Right atrium auricular region (tissue), 2 donors: Measurements from ENCODE around the gene ENO3. TPM values are rescaled to one million over a fixed set of nuclear protein-coding genes. Genes with fewer than 3 reads are reported as not detected.
A peak's percentile ranks its signal among the peaks of the same experiment; 100 is the strongest.

Experiments used
- DNase-seq: peaks from one replicate; pipeline ENCODE4 v3.0.0-alpha.2; 2019; ENCODE audit warnings: low spot score
- H3K27ac ChIP-seq, 2 donors: fragments of 200-600 bp; sonication (generic); 1 replicate in 1 of 2; 2 replicates in 1 of 2; pipeline ENCODE4 v1.5.1; 2016 to 2019
- H3K27me3 ChIP-seq, 2 donors: fragments of 200-600 bp; sonication (generic); one replicate each; pipeline versions ENCODE4 v1.5.1 to v1.6.0; 2017 to 2019
- H3K36me3 ChIP-seq: fragments of 200-600 bp; sonication (generic); one replicate; pipeline ENCODE4 v1.5.1; 2016
- H3K4me1 ChIP-seq, 2 donors: fragments of 200-600 bp; sonication (generic); one replicate each; pipeline versions ENCODE4 v1.5.1 to v1.6.0; 2017 to 2019
- H3K4me3 ChIP-seq, 2 donors: fragments of 200-600 bp; sonication (generic); 1 replicate in 1 of 2; 2 replicates in 1 of 2; pipeline ENCODE4 v1.5.1; 2017 to 2019; ENCODE audit warnings: mild to moderate bottlenecking in 1 of 2, moderate library complexity in 1 of 2
- H3K9me3 ChIP-seq, 2 donors: fragments of 200-600 bp; sonication (generic); one replicate each; pipeline ENCODE4 v1.5.1; 2019
- CTCF ChIP-seq, 2 donors: fragments of 200-600 bp; sonication (generic); IDR thresholded peaks; one replicate each; pipeline ENCODE4 v1.5.1; 2019; ENCODE audit warnings: antibody characterized with exemption in 2 of 2
- total RNA-seq, 2 donors: library from RNA; depleted of rRNA; stranded (reverse); fragments of >200 nt; gene quantifications; one replicate each; pipeline ENCODE4 v1.1.0, GENCODE V29; 2016

The ENO3 gene
- total RNA-seq, 2 donors from 2014 or later = 235 to 563 TPM

DNA sequence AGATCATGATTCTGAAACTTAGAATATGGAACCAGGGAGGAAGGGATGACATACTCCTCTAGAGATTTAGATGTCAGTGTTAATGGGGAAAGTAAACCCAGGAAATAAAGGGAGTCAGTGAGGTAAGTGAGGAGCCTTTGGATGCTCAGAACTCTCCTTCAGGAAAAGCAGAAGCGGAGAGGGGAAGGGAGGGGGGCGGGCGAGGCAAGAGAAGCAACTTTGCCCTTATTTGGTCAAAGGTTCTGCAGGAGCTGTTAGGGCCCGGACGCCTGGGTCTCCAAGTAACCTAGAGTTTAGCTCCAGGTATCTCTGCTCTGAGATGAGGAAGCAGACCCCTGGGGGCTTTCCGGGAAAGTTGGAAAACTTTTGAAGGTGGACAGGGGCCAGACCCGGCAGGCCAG lies 3.9 kb upstream of the ENO3 start:
- H3K27ac ChIP-seq = peak overlapping the region; percentile 98 to 100
- H3K27me3 ChIP-seq = no peaks in the 10 kb centered on the region
- H3K4me1 ChIP-seq = peaks cover 0 to 60% of the 10 kb centered on the region in 2 donors
- peak overlapping the region; percentile 80 to 89 for H3K4me3 ChIP-seq
- no peaks in the 10 kb centered on the region for H3K9me3 ChIP-seq
- no peak for TF ChIP-seq CTCF (IDR thresholded peaks at IDR 0.05)
- no peak for DNase-seq
- peaks cover 37% of the 10 kb centered on the region for H3K36me3 ChIP-seq

- no peak for TF ChIP-seq CTCF (IDR thresholded peaks at IDR 0.05)
- H3K4me3 ChIP-seq = peak overlapping the region; percentile 80 to 89
- H3K4me1 ChIP-seq = peaks cover 0 to 60% of the 10 kb centered on the region in 2 donors
- DNase-seq = no peak
- no peaks in the 10 kb centered on the region for H3K27me3 ChIP-seq
- no peaks in the 10 kb centered on the region for H3K9me3 ChIP-seq
- H3K36me3 ChIP-seq = peaks cover 32% of the 10 kb centered on the region
- H3K27ac ChIP-seq = peak overlapping the region; percentile 98 to 100
These were observed 3.3 kb upstream of the ENO3 start for GRCh38 chr17:4947411-4948165.

GRCh38 chr17:4948166-4948930 lies 2.6 kb upstream of the ENO3 start, which contains the start of gene PFN1:
Gene PFN1, minus strand, starts transcription at chr17:4948530. Its CDS starts 136 bp downstream, at chr17:4948394.
- H3K27me3 ChIP-seq = no peaks in the 10 kb centered on the region
- H3K4me3 ChIP-seq = peak within 1 kb of the TSS; percentile 80 to 89
- peaks cover 0 to 67% of the 10 kb centered on the region in 2 donors for H3K4me1 ChIP-seq
- H3K36me3 ChIP-seq = peaks cover 24% of the 10 kb centered on the region
- peak; percentile 92 for DNase-seq
- no peak for TF ChIP-seq CTCF (IDR thresholded peaks at IDR 0.05)
- H3K9me3 ChIP-seq = no peaks in the 10 kb centered on the region
- peak within 1 kb of the TSS; percentile 98 to 100 for H3K27ac ChIP-seq

- Histone ChIP-seq H3K27ac (peak overlapping the region; percentile 98 to 100), H3K4me3 (peak overlapping the region; percentile 80 to 89), H3K36me3 (peaks cover 19% of the 10 kb centered on the region), H3K9me3 (no peaks in the 10 kb centered on the region), H3K27me3 (no peaks in the 10 kb centered on the region), H3K4me1 (peaks cover 0 to 64% of the 10 kb centered on the region in 2 donors)
- peak; percentile 74 for DNase-seq
- no peak for TF ChIP-seq CTCF (IDR thresholded peaks at IDR 0.05)
These were observed 2.0 kb upstream of the ENO3 start for GRCh38 chr17:4948931-4949320.

DNA sequence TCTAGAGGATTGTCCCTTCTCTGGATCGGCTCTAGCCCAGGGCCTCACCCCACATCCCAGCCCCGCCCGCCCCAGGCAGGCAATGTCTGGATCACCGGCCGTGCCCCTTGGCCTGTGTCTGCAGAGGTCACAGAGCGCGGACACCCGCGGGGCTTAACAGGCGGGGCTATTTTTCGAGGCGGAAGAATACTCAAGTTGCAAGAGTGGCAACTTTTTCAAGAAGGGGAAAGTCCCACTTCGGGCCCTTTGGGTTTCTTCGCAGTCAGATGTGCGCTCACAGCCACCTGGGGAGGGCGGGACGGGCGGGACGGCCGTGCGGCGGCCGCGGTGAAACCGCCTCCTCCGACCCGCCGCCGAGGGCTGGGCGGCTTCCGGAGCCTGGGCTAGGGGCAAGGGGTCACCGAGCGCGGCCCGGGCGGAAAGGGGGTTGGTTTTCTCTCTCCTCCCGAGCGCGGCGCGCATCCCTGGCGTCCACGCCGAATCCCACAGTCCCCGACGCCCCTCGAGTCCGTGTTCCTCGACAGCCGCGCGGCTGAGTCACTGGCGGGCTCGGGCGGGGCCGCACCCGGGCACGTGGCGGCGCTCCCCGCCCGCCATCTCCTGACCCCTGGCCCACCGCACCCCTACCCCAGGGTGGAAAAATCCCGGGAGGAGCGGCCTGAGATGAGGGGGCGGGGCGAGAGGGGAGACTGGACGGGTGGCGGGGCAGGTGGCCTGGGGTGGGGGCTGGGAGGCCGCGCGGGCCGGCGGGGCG lies 1.4 kb upstream of the ENO3 start:
- Histone ChIP-seq H3K4me3 (peak overlapping the region; percentile 80 to 89), H3K4me1 (peaks cover 0 to 58% of the 10 kb centered on the region in 2 donors)

More for the DNA sequence above, 1.4 kb upstream of the ENO3 start:
- Histone ChIP-seq H3K27ac (peak overlapping the region; percentile 98 to 100), H3K27me3 (no peaks in the 10 kb centered on the region), H3K9me3 (no peaks in the 10 kb centered on the region), H3K36me3 (peaks cover 15% of the 10 kb centered on the region)
- peak; percentile 82 for DNase-seq
- no peak for TF ChIP-seq CTCF (IDR thresholded peaks at IDR 0.05)
